Right atrium auricular region (tissue), 2 donors: ENCODE measurements around the gene UTRN. TPM values are rescaled to one million over a fixed set of nuclear protein-coding genes. Genes with fewer than 3 reads are reported as not detected.

Experiments used
- DNase-seq: peaks from one replicate; pipeline ENCODE4 v3.0.0-alpha.2; 2019; ENCODE audit warnings: low spot score
- H3K27ac ChIP-seq, 2 donors: fragments of 200-600 bp; sonication (generic); 1 replicate in 1 of 2; 2 replicates in 1 of 2; pipeline ENCODE4 v1.5.1; 2016 to 2019
- H3K27me3 ChIP-seq, 2 donors: fragments of 200-600 bp; sonication (generic); one replicate each; pipeline versions ENCODE4 v1.5.1 to v1.6.0; 2017 to 2019
- H3K36me3 ChIP-seq: fragments of 200-600 bp; sonication (generic); one replicate; pipeline ENCODE4 v1.5.1; 2016
- H3K4me1 ChIP-seq, 2 donors: fragments of 200-600 bp; sonication (generic); one replicate each; pipeline versions ENCODE4 v1.5.1 to v1.6.0; 2017 to 2019
- H3K4me3 ChIP-seq, 2 donors: fragments of 200-600 bp; sonication (generic); 1 replicate in 1 of 2; 2 replicates in 1 of 2; pipeline ENCODE4 v1.5.1; 2017 to 2019; ENCODE audit warnings: mild to moderate bottlenecking in 1 of 2, moderate library complexity in 1 of 2
- H3K9me3 ChIP-seq, 2 donors: fragments of 200-600 bp; sonication (generic); one replicate each; pipeline ENCODE4 v1.5.1; 2019
- CTCF ChIP-seq, 2 donors: fragments of 200-600 bp; sonication (generic); IDR thresholded peaks; one replicate each; pipeline ENCODE4 v1.5.1; 2019; ENCODE audit warnings: antibody characterized with exemption in 2 of 2
- total RNA-seq, 2 donors: library from RNA; depleted of rRNA; stranded (reverse); fragments of >200 nt; gene quantifications; one replicate each; pipeline ENCODE4 v1.1.0, GENCODE V29; 2016

Gene UTRN
- total RNA-seq, 2 donors from 2014 or later, result 57.5 to 75.8 TPM

GRCh38 chr6:144250276-144250675, 34.9 kb upstream of the UTRN start:
- H3K4me3 ChIP-seq, result no peak overlapping the region
- no peak overlapping the region for H3K27ac ChIP-seq
- TF ChIP-seq CTCF (IDR thresholded peaks at IDR 0.05), result no peak
- no peaks in the 10 kb centered on the region for H3K4me1 ChIP-seq
- DNase-seq, result no peak
- no peaks in the 10 kb centered on the region for H3K36me3 ChIP-seq
- H3K9me3 ChIP-seq, result peaks cover 0 to 9% of the 10 kb centered on the region in 2 donors
- no peaks in the 10 kb centered on the region for H3K27me3 ChIP-seq

GRCh38 chr6:144252259-144252658, 32.9 kb upstream of the UTRN start:
- Histone ChIP-seq H3K9me3 (no peaks in the 10 kb centered on the region), H3K4me1 (no peaks in the 10 kb centered on the region), H3K27ac (no peak overlapping the region), H3K36me3 (no peaks in the 10 kb centered on the region), H3K4me3 (no peak overlapping the region), H3K27me3 (no peaks in the 10 kb centered on the region)
- no peak for TF ChIP-seq CTCF (IDR thresholded peaks at IDR 0.05)
- DNase-seq, result no peak

- TF ChIP-seq CTCF (IDR thresholded peaks at IDR 0.05), result no peak
- H3K4me1 ChIP-seq, result peaks cover 0 to 11% of the 10 kb centered on the region in 2 donors
- H3K9me3 ChIP-seq, result peaks cover 0 to 7% of the 10 kb centered on the region in 2 donors
- no peak overlapping the region for H3K27ac ChIP-seq
- no peak for DNase-seq
- H3K4me3 ChIP-seq, result no peak overlapping the region
- no peaks in the 10 kb centered on the region for H3K27me3 ChIP-seq
- H3K36me3 ChIP-seq, result no peaks in the 10 kb centered on the region
These were observed 25.1 kb upstream of the UTRN start for GRCh38 chr6:144259986-144260385.

- Histone ChIP-seq H3K27me3 (no peaks in the 10 kb centered on the region), H3K27ac (no peak overlapping the region), H3K4me1 (peaks cover 0 to 27% of the 10 kb centered on the region in 2 donors), H3K4me3 (no peak overlapping the region), H3K9me3 (peaks cover 0 to 7% of the 10 kb centered on the region in 2 donors), H3K36me3 (no peaks in the 10 kb centered on the region)
- no peak for DNase-seq
- TF ChIP-seq CTCF (IDR thresholded peaks at IDR 0.05), result no peak
These were observed 22.4 kb upstream of the UTRN start for GRCh38 chr6:144262470-144263369.

- peaks cover 0 to 7% of the 10 kb centered on the region in 2 donors for H3K9me3 ChIP-seq
- no peaks in the 10 kb centered on the region for H3K36me3 ChIP-seq
- no peaks in the 10 kb centered on the region for H3K27me3 ChIP-seq
- peaks cover 0 to 27% of the 10 kb centered on the region in 2 donors for H3K4me1 ChIP-seq
- peak overlapping the region; percentile 44 to 79 for H3K27ac ChIP-seq
- H3K4me3 ChIP-seq, result no peak overlapping the region
- no peak for DNase-seq
- TF ChIP-seq CTCF (IDR thresholded peaks at IDR 0.05), result no peak
These were observed 21.3 kb upstream of the UTRN start for GRCh38 chr6:144263786-144264185.
